Endothelial cell of umbilical vein (primary cell): Measurements from ENCODE around the gene CRYBB2. TPM values are rescaled to one million over a fixed set of nuclear protein-coding genes. Genes with fewer than 3 reads are reported as not detected.
"Not testable (repeated sequence)": the region's sequence is repeated elsewhere in the genome, so short reads cannot be mapped to it uniquely, and the experiment has no call there.

Source experiments
- BruUV-seq: library from RNA; stranded (reverse); fragments of 400-500 nt; replicated peaks from 2 replicates; lab custom pipeline; 2021; lab: Mats Ljungman, UMichigan
- CTCF ChIA-PET: fragments of 300-600, 350-600 bp; sonication (Branson Sonifier 250); formaldehyde crosslinking; loops from one replicate; lab custom pipeline; 2021; ENCODE audit warnings: antibody characterized with exemption, inconsistent platforms; lab: Charles Lee
- POLR2A ChIA-PET: fragments of 300-600, 350-600 bp; sonication (Branson Sonifier 250); formaldehyde crosslinking; loops from one replicate; lab custom pipeline; 2021; ENCODE audit warnings: antibody characterized with exemption, inconsistent platforms; lab: Charles Lee
- DNase-seq: peaks from one replicate; pipeline ENCODE4 v3.0.0-alpha.2; 2011; ENCODE audit warnings: low read depth, low spot score
- FAIRE-seq: peaks from 2 replicates; lab custom pipeline; 2011; peaks lifted over from hg19 to GRCh38; lab: Jason Lieb, UNC
- H2AFZ ChIP-seq: 2 replicates; pipeline ENCODE4 v1.6.0; 2012; ENCODE audit warnings: low read depth, low read length, control low read depth, inconsistent platforms
- H3K27ac ChIP-seq: 2 replicates; pipeline ENCODE4 v1.5.1; 2011; ENCODE audit warnings: low read depth, mild to moderate bottlenecking, control low read depth, low read length, moderate library complexity; ENCODE audit not compliant: insufficient read depth
- H3K27me3 ChIP-seq, 2 experiments: 2 replicates each; pipeline versions ENCODE4 v1.6.0 to v1.6.1; 2011; ENCODE audit warnings: low read length in 2 of 2, mixed read lengths in 1 of 2; ENCODE audit not compliant: control insufficient read depth in 2 of 2, insufficient read depth in 2 of 2
- H3K36me3 ChIP-seq, 2 experiments: 2 replicates in 1 of 2; 3 replicates in 1 of 2; pipeline ENCODE4 v1.5.1; 2011; ENCODE audit warnings: low read length in 2 of 2, mild to moderate bottlenecking in 1 of 2, moderate library complexity in 1 of 2; ENCODE audit not compliant: control insufficient read depth in 2 of 2, insufficient read depth in 2 of 2; ENCODE audit errors: extremely low read depth in 1 of 2
- H3K4me1 ChIP-seq: 3 replicates; pipeline ENCODE4 v1.5.1; 2011; ENCODE audit warnings: mild to moderate bottlenecking, low read length; ENCODE audit not compliant: control insufficient read depth, insufficient read depth; ENCODE audit errors: extremely low read depth
- H3K4me2 ChIP-seq: 2 replicates; pipeline ENCODE4 v1.6.1; 2011; ENCODE audit warnings: low read length, control low read depth, mixed read lengths; ENCODE audit not compliant: insufficient read depth
- H3K4me3 ChIP-seq, 3 experiments: fragments of 200-600 bp in 1 of 3; sonication (generic), shearing (Covaris generic) in 1 of 3; replicated peaks in 1 of 3; 2 replicates each; pipeline ENCODE4 v1.5.1; 2011 to 2016; ENCODE audit warnings: control low read depth in 3 of 3, low read length in 3 of 3, mild to moderate bottlenecking in 2 of 3, inconsistent platforms in 1 of 3, low read depth in 1 of 3, moderate library complexity in 1 of 3; ENCODE audit not compliant: insufficient read depth in 1 of 3
- H3K79me2 ChIP-seq: 2 replicates; pipeline ENCODE4 v1.6.0; 2012; ENCODE audit warnings: low read length, inconsistent platforms; ENCODE audit not compliant: control insufficient read depth, insufficient read depth
- H3K9ac ChIP-seq: replicated peaks from 2 replicates; pipeline ENCODE3; 2011; ENCODE audit warnings: low read length, control low read depth; ENCODE audit not compliant: insufficient read depth; ENCODE audit errors: extremely low read depth
- H3K9me1 ChIP-seq: replicated peaks from 3 replicates; pipeline ENCODE4 v1.6.0; 2011; ENCODE audit warnings: mild to moderate bottlenecking, low read length; ENCODE audit not compliant: control insufficient read depth, insufficient read depth; ENCODE audit errors: extremely low read depth
- H3K9me3 ChIP-seq: replicated peaks from 2 replicates; pipeline ENCODE4 v1.5.1; 2012; ENCODE audit warnings: low read length, inconsistent platforms; ENCODE audit not compliant: control insufficient read depth, insufficient read depth
- H4K20me1 ChIP-seq: replicated peaks from 2 replicates; pipeline ENCODE3; 2011; ENCODE audit warnings: mild to moderate bottlenecking, low read length; ENCODE audit not compliant: control insufficient read depth, insufficient read depth; ENCODE audit errors: extremely low read depth
- dilution Hi-C: fragments of 300-500 bp; cut with MboI; formaldehyde crosslinking; loops from one replicate; pipeline ENCODE4 v1.15.0; 2019; ENCODE audit warnings: low sequenced_read_pairs; ENCODE audit not compliant: extremely low pct_ligation_motif_present
- intact Hi-C: fragments of 100-400 bp; cut with micrococcal nuclease; formaldehyde crosslinking; loops from one replicate; pipeline ENCODE4 v1.10.0; 2022
- polyA plus RNA-seq, 4 experiments: library from polyadenylated mRNA; depleted of rRNA in 3 of 4; stranded (reverse) in 3 of 4; unstranded in 1 of 4; fragments of >200 nt; gene quantifications; 2 replicates each; pipeline versions ENCODE4 v1.2.1 to v1.2.3, GENCODE V29; 2011 to 2012; ENCODE audit warnings: missing spikeins in 1 of 4
- small RNA-seq: library from RNA; depleted of rRNA; stranded (forward); fragments of <200 nt; gene quantifications from one replicate; pipeline ENCODE3, GENCODE V24; 2012; ENCODE audit warnings: low replicate concordance, low read depth; ENCODE audit not compliant: insufficient read depth, insufficient read length
- total RNA-seq: library from RNA; stranded (reverse); gene quantifications from 2 replicates; pipeline ENCODE4 v1.2.3, GENCODE V29; 2021

The CRYBB2 gene
- total and polyA plus RNA-seq, 2 donors (not counting 3 experiments of a cell fraction or from before 2014, with no cell fraction given), result 0.36 to 1.4 TPM

- POLR2A ChIA-PET, H3K9ac ChIP-seq, H3K36me3 ChIP-seq, FAIRE-seq, H3K9me3 ChIP-seq, BruUV-seq, H3K4me2 ChIP-seq, H3K79me2 ChIP-seq, H3K4me1 ChIP-seq, dilution Hi-C loops, H3K9me1 ChIP-seq, H2AFZ ChIP-seq, H3K27ac ChIP-seq, DNase-seq, H3K27me3 ChIP-seq, CTCF ChIA-PET, H3K4me3 ChIP-seq, H4K20me1 ChIP-seq, intact Hi-C loops: not testable (repeated sequence)
Observed at GRCh38 chr22:25273928-25274327, 54.5 kb downstream of the CRYBB2 start.

- CTCF ChIA-PET, H3K79me2 ChIP-seq, dilution Hi-C loops, H3K4me2 ChIP-seq, H3K4me3 ChIP-seq, DNase-seq, H3K27ac ChIP-seq, H4K20me1 ChIP-seq, POLR2A ChIA-PET, H3K9me1 ChIP-seq, H3K9me3 ChIP-seq, FAIRE-seq, H3K4me1 ChIP-seq, H3K36me3 ChIP-seq, intact Hi-C loops, H2AFZ ChIP-seq, H3K9ac ChIP-seq, BruUV-seq: not testable (repeated sequence)
- H3K27me3 ChIP-seq, result peaks cover 24 to 33% of the 10 kb centered on the region in 2 experiments
Observed at GRCh38 chr22:25280118-25280517, 60.7 kb downstream of the CRYBB2 start.

Small RNAs within 50 kb of the gene (small RNA-seq; reads per million reads assigned to genes)
- not detected for gene Z99916.2

Other genes with a start within 250 kb of the CRYBB2 start
- gene CRYBB3, start 19.8 kb upstream of the CRYBB2 start, total RNA-seq, result 1.2 and 1.7 TPM in 2 replicates
- gene CRYBB3, start 19.8 kb upstream of the CRYBB2 start, polyA plus RNA-seq, result 0.54 and 0.59 TPM in 2 replicates